ENCODE results near the gene ANAPC2. TPM values are rescaled to one million over a fixed set of nuclear protein-coding genes. Genes with fewer than 3 reads are reported as not detected.
A peak's percentile ranks its signal among the peaks of the same experiment; 100 is the strongest.

Gene ANAPC2
- total RNA-seq, 1 experiment from 2014 or later = 46.0 TPM

DNA sequence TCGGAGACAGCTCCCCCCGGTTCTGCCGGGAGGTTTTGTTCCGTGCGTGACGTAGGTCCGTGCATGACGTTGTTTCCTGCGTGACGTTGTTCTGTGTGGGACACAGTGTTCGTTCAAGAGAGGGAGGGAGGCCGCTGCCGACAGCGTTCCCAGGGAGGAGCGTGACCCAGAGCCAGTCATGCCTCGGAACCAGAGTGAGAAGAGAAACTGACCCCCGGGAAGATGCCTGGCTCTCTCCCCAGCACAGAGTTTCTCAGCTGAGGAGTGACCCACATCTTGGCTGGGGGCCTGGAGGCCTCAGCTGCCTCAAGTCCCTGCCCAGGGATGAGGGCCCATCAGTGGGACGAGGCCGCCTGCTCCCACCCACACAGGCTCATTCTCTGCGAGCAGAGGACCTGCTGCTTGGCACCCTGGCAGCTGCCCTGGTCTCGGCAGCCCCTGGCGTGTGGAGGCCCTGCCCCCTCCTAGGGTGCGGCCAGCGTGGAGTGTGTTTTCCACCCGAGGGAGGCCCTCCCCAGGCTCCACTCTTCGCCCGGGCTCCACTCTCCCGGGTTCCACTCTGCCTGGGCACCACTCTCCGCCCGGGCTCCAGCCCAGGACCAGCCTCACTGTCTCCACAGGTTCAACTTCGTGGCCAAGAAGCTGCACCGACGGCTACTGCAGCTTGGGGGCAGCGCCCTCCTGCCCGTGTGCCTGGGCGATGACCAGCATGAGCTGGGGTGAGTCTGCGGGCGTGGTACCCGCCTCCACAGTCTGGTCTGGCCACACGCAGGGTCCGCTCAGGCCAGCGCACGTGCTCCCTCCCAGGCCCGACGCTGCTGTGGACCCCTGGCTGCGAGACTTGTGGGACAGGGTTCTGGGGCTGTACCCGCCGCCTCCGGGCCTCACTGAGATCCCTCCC is 25.1 kb upstream of the ANAPC2 start:
- no peak overlapping the region for H3K4me3 ChIP-seq (ENCODE audit: low read depth in 2 of 2, low read length in 2 of 2)
- ATAC-seq = no peak
- ChIA-PET POLR2A (no interaction called here), CTCF (interaction anchor here (0.5 to 1.3 kb wide), 4 partner anchors 10 to 23 kb away, joined by 3 to 10 read pairs (median 4); partner anchors contain the start of gene RNF224)
- DNase-seq (ENCODE audit: low read depth, low spot score) = no peak
- H3K4me1 ChIP-seq (ENCODE audit: control insufficient read depth, insufficient read depth, low read length) = peaks cover 8% of the 10 kb centered on the region
- H3K27ac ChIP-seq (ENCODE audit: low read length) = no peak overlapping the region
- H3K27me3 ChIP-seq (ENCODE audit: control insufficient read depth, insufficient read depth, low read length) = no peaks in the 10 kb centered on the region
- intact Hi-C loops (cut with micrococcal nuclease; ENCODE audit: unreplicated experiment) = no loop called here
- no peaks in the 10 kb centered on the region for H3K9me3 ChIP-seq (ENCODE audit: control insufficient read depth, insufficient read depth, low read depth, low read length)
- no peaks in the 10 kb centered on the region for H3K36me3 ChIP-seq (ENCODE audit: control insufficient read depth, insufficient read depth, low read length)
- BruUV-seq (replicated peaks) = no TSS peak
- TF ChIP-seq TCF7L2 (IDR thresholded peaks at IDR 0.05; ENCODE audit: low read depth, low read length) (no peak), SIN3A (IDR thresholded peaks at IDR 0.05; ENCODE audit: borderline replicate concordance, insufficient read depth, low read depth, low read length) (no peak), POLR2AphosphoS5 (IDR thresholded peaks at IDR 0.05; ENCODE audit: low read depth, low read length) (no peak)
- TF ChIP-seq, protein P1, sequence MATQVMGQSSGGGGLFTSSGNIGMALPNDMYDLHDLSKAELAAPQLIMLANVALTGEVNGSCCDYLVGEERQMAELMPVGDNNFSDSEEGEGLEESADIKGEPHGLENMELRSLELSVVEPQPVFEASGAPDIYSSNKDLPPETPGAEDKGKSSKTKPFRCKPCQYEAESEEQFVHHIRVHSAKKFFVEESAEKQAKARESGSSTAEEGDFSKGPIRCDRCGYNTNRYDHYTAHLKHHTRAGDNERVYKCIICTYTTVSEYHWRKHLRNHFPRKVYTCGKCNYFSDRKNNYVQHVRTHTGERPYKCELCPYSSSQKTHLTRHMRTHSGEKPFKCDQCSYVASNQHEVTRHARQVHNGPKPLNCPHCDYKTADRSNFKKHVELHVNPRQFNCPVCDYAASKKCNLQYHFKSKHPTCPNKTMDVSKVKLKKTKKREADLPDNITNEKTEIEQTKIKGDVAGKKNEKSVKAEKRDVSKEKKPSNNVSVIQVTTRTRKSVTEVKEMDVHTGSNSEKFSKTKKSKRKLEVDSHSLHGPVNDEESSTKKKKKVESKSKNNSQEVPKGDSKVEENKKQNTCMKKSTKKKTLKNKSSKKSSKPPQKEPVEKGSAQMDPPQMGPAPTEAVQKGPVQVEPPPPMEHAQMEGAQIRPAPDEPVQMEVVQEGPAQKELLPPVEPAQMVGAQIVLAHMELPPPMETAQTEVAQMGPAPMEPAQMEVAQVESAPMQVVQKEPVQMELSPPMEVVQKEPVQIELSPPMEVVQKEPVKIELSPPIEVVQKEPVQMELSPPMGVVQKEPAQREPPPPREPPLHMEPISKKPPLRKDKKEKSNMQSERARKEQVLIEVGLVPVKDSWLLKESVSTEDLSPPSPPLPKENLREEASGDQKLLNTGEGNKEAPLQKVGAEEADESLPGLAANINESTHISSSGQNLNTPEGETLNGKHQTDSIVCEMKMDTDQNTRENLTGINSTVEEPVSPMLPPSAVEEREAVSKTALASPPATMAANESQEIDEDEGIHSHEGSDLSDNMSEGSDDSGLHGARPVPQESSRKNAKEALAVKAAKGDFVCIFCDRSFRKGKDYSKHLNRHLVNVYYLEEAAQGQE (IDR thresholded peaks at IDR 0.05; ENCODE audit: insufficient read depth in 1 of 2, low read depth in 2 of 2, low read length in 1 of 2) = no peak
- TF ChIP-seq, protein P2, sequence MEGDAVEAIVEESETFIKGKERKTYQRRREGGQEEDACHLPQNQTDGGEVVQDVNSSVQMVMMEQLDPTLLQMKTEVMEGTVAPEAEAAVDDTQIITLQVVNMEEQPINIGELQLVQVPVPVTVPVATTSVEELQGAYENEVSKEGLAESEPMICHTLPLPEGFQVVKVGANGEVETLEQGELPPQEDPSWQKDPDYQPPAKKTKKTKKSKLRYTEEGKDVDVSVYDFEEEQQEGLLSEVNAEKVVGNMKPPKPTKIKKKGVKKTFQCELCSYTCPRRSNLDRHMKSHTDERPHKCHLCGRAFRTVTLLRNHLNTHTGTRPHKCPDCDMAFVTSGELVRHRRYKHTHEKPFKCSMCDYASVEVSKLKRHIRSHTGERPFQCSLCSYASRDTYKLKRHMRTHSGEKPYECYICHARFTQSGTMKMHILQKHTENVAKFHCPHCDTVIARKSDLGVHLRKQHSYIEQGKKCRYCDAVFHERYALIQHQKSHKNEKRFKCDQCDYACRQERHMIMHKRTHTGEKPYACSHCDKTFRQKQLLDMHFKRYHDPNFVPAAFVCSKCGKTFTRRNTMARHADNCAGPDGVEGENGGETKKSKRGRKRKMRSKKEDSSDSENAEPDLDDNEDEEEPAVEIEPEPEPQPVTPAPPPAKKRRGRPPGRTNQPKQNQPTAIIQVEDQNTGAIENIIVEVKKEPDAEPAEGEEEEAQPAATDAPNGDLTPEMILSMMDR (IDR thresholded peaks at IDR 0.05) = peak; percentile 69
- in situ Hi-C loops (cut with HindIII; ENCODE audit: low pct_unique_long_range_greater_than_20kb, low sequenced_read_pairs) = no loop called here

DNA sequence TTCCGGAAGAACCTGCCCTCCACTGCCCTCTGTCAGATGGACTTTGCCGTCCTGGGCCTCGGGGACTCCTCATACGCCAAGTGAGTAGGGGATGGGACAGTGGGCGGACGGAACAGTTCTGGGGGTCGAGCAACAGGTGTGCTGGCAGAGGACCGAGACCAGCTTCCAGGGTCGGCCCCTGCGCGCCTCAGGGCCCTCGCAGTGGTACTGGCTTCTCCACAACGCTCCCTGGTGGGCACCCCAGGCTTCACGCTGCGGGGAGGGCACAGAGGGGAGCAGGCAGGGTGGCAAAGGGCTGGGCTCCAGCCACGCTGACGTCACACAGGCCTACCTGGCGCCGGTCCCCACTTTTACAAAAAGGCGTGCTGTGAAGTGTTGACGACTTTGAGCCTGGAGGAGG is 24.2 kb upstream of the ANAPC2 start:
- POLR2A ChIA-PET = no interaction called here
- in situ Hi-C loops (cut with HindIII; ENCODE audit: low pct_unique_long_range_greater_than_20kb, low sequenced_read_pairs) = no loop called here
- TF ChIP-seq, protein P2 (IDR thresholded peaks at IDR 0.05) = no peak
- no peak for TF ChIP-seq POLR2AphosphoS5 (IDR thresholded peaks at IDR 0.05; ENCODE audit: low read depth, low read length)
- no peak for TF ChIP-seq SIN3A (IDR thresholded peaks at IDR 0.05; ENCODE audit: borderline replicate concordance, insufficient read depth, low read depth, low read length)
- TF ChIP-seq TCF7L2 (IDR thresholded peaks at IDR 0.05; ENCODE audit: low read depth, low read length) = no peak
- TF ChIP-seq, protein P1 (IDR thresholded peaks at IDR 0.05; ENCODE audit: insufficient read depth in 1 of 2, low read depth in 2 of 2, low read length in 1 of 2) = no peak
- intact Hi-C loops (cut with micrococcal nuclease; ENCODE audit: unreplicated experiment) = no loop called here
- Histone ChIP-seq H3K4me1 (ENCODE audit: control insufficient read depth, insufficient read depth, low read length) (peaks cover 8% of the 10 kb centered on the region), H3K4me3 (ENCODE audit: low read depth in 2 of 2, low read length in 2 of 2) (no peak overlapping the region), H3K27ac (ENCODE audit: low read length) (no peak overlapping the region), H3K9me3 (ENCODE audit: control insufficient read depth, insufficient read depth, low read depth, low read length) (no peaks in the 10 kb centered on the region), H3K36me3 (ENCODE audit: control insufficient read depth, insufficient read depth, low read length) (no peaks in the 10 kb centered on the region), H3K27me3 (ENCODE audit: control insufficient read depth, insufficient read depth, low read length) (no peaks in the 10 kb centered on the region)
- no TSS peak for BruUV-seq (replicated peaks)
- ATAC-seq = no peak
- CTCF ChIA-PET = interaction anchor here (0.5 to 0.6 kb wide), 2 partner anchors 11 to 22 kb away, joined by 3 to 10 read pairs; no protein-coding TSS in a partner anchor
- no peak for DNase-seq (ENCODE audit: low read depth, low spot score)

Measured in Panc1 (cell line).